Measurements from ENCODE around the gene MRPL47. TPM values are rescaled to one million over a fixed set of nuclear protein-coding genes. Genes with fewer than 3 reads are reported as not detected.
A peak's percentile ranks its signal among the peaks of the same experiment; 100 is the strongest.

The MRPL47 gene
- total and polyA plus RNA-seq, 9 of the 15 experiments (the other 6 are each of a cell fraction or from before 2014, with no cell fraction given), result 101 to 437 (median 141) TPM

GRCh38 chr3:179589143-179589542 is 15.3 kb downstream of the MRPL47 start:
- intact Hi-C loops (cut with micrococcal nuclease) (no loop called here), in situ Hi-C loops (cut with MboI) (no loop called here)
- no TSS peak for BruUV-seq (replicated peaks)
- Histone ChIP-seq H3K4me2 (ENCODE audit: insufficient read depth, low read length) (no peak overlapping the region), H3K27me3 (ENCODE audit: control insufficient read depth in 2 of 2, insufficient read depth in 2 of 2, low read length in 2 of 2) (no peaks in the 10 kb centered on the region), H3K9ac (ENCODE audit: insufficient read depth in 1 of 2, low read depth in 2 of 2, low read length in 2 of 2) (no peak overlapping the region), H3K9me1 (ENCODE audit: control insufficient read depth, insufficient read depth, low read length) (no peaks in the 10 kb centered on the region), H4K20me1 (replicated peaks; ENCODE audit: control insufficient read depth, insufficient read depth, low read length) (no peaks in the 10 kb centered on the region), H3K4me1 (replicated peaks in 1 of 2; ENCODE audit: control insufficient read depth in 2 of 2, insufficient read depth in 2 of 2, low read length in 2 of 2) (no peaks in the 10 kb centered on the region), H3K4me3 (no peak overlapping the region), H3K79me2 (ENCODE audit: control insufficient read depth, insufficient read depth, low read length) (no peaks in the 10 kb centered on the region), H3K27ac (ENCODE audit: extremely low read depth, low read depth, low read length) (no peak overlapping the region), H2AFZ (ENCODE audit: low read depth, low read length) (no peak overlapping the region), H3K9me3 (replicated peaks; ENCODE audit: control insufficient read depth, insufficient read depth, low read depth, low read length) (no peaks in the 10 kb centered on the region), H3K36me3 (ENCODE audit: control insufficient read depth, insufficient read depth, low read length) (peaks cover 89% of the 10 kb centered on the region)
- no peak for DNase-seq (ENCODE audit: extremely low read depth in 1 of 4, low spot score in 3 of 4)
- ChIA-PET POLR2A (interaction anchor here (0.5 to 1.3 kb wide), 4 partner anchors 11 to 254 kb away, joined by 3 to 4 read pairs (median 3); partner anchors contain the start of genes MRPL47 and NDUFB5), CTCF (ENCODE audit: low intra/inter-chr PET ratio) (no interaction called here)
- no peak for ATAC-seq
- TF ChIP-seq POLR2A (conservative IDR thresholded peaks at IDR 0.05), result peak; percentile 43; the same call in 1 of the 2 replicates
- TF ChIP-seq TFAP4 (CRISPR knock-in tag; IDR thresholded peaks at IDR 0.05; ENCODE audit: borderline replicate concordance), result no peak
- TF ChIP-seq SUPT5H (IDR thresholded peaks at IDR 0.05), result peak; percentile 30; the same call in 1 of the 2 replicates
- no peak for TF ChIP-seq ZBTB5 (IDR thresholded peaks at IDR 0.05)
- TF ChIP-seq CREBBP (IDR thresholded peaks at IDR 0.05; ENCODE audit: low read depth, low read length), result no peak
- no peak for FAIRE-seq
